GM12891 (cell line): ENCODE measurements around the gene PPARA.

ENCODE experiments used
- DNase-seq: peaks from one replicate; pipeline ENCODE4 v3.0.0; 2011; ENCODE audit warnings: low spot score; ENCODE audit not compliant: insufficient read length
- FAIRE-seq: peaks from 2 replicates; lab custom pipeline; 2011; peaks lifted over from hg19 to GRCh38; lab: Jason Lieb, UNC
- PAX5 ChIP-seq: IDR thresholded peaks from 2 replicates; pipeline ENCODE4 v1.6.1; 2011; ENCODE audit warnings: low read length, moderate library complexity, mild to moderate bottlenecking; ENCODE audit not compliant: insufficient read depth, severe bottlenecking
- POLR2A ChIP-seq: IDR thresholded peaks from 2 replicates; pipeline ENCODE4 v1.6.1; 2011; ENCODE audit warnings: low read depth, low read length, control low read depth
- POLR2AphosphoS5 ChIP-seq: IDR thresholded peaks from 2 replicates; pipeline ENCODE4 v1.6.1; 2011; ENCODE audit warnings: low read depth, low read length, control low read depth
- POU2F2 ChIP-seq: IDR thresholded peaks from 2 replicates; pipeline ENCODE4 v1.6.1; 2011; ENCODE audit warnings: low read depth, mild to moderate bottlenecking, control low read depth, low read length, moderate library complexity
- SPI1 ChIP-seq: IDR thresholded peaks from 2 replicates; pipeline ENCODE4 v1.6.1; 2011; ENCODE audit warnings: low read depth, low read length, control low read depth
- TAF1 ChIP-seq: IDR thresholded peaks from 2 replicates; pipeline ENCODE4 v1.6.1; 2011; ENCODE audit warnings: low read depth, low read length, control low read depth

PPARA gene

DNA sequence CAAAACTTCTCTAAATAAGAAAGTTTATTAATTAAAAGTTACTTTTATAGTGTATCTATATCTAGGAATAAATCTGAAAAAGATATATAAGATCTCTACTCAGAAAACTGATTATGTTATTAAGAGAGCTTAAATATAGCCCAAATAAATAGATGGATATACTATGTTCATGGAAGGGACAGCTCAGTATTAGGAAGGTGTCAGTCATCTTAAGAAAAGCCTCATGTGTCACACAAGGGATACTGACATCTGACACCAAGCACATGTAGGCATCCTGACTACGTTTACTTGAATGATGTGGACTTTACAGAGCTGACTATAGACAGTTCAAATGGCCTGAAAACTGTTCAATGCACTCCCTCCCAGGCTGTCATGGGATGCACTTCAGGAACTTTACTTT lies 19.3 kb downstream of the PPARA start:
- DNase-seq (no peak), FAIRE-seq (no peak)
- TF ChIP-seq TAF1 (no peak), SPI1 (no peak)

DNA sequence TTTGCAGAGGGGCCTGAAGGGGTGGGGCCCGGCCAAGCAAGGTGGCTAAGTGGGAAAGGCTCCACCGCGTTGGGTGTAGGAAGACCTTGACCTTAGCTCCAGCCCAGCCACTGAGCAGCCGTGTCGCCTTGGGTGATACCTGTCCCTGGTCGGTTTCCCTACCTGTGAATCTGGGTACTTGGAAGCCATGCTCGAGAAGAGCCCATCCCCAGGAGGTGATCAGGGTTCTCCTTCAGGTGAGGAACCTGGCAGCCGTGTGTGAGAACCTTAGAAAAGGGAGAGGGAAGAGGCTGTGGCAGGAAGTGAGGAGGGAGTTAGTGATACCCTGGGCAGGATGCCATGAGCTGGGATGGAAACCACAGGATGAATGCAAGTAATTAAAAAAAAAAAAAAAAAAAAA lies 21.6 kb downstream of the PPARA start:
- FAIRE-seq (no peak), DNase-seq (no peak)
- TF ChIP-seq PAX5 (no peak), SPI1 (no peak), POLR2AphosphoS5 (no peak), POU2F2 (no peak)

DNA sequence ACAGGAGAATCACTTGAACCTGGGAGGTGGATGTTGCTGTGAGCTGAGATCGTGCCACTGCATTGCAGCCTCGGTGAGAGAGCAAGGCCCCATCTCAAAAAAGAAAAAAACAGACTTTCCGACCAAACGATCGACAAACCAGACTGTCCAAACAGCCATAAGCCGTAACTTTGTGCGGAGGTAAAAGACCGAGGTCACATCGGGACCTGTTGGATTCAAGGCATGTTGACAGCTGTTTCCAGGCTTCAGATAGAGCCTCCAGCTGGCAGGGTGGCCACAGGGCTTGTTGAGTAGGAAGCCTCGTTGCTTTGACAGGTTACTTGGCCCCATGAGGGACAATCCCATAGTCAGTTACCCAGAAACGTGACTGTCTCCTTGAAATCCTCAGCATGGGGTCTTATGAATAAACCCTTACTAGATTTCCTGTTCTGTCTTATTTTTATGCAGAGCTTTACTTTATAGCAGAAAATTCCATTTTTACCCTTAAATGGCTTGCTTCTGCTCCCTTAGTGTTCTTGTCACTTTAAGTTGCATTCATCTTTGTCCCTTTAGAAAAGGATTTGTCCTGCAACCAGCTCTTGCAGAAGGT lies 22.3 kb downstream of the PPARA start:
- DNase-seq (no peak), FAIRE-seq (no peak)
- TF ChIP-seq POLR2AphosphoS5 (no peak), POLR2A (no peak), SPI1 (no peak)

DNA sequence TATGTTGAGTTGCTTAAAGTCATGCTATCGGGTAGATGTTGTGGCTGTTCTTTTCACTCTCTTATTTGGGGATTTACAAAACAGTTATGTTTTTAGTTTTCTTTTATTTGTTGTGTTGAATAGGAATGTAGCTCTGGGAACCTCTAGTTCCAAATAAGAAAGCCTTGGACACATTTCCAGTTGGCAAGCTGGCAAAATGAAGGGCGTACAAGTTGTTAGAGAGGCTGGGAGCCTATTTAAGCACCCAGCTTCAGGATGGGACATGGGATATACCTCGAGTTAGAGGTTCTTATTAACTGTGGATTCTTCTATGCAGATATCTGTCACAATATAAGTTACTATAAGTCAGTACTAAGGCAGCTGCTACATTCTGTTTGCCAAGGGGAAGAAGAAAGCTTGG lies 22.8 kb downstream of the PPARA start:
- TF ChIP-seq POLR2A (no peak), POU2F2 (no peak), SPI1 (no peak), PAX5 (no peak), POLR2AphosphoS5 (no peak), TAF1 (no peak)
- no peak for FAIRE-seq
- no peak for DNase-seq

DNA sequence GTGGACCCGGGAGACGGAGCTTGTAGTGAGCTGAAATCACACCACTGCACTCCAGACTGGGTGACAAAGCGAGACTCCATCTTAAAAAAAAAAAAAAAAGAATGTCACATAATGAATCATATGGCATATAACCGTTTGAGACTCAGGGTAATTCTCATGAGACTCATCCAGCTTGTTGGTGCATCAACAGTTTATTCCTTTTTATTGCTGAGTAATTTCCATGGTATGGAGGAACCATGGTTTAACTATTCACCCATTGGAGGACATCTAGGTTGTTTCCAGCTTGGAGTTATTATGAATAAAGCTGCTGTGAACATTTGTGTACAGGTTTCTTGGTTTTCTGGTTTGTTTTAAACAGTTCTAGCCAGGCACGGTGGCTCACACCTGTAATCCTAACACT lies 25.3 kb downstream of the PPARA start:
- TF ChIP-seq PAX5 (no peak), POLR2A (no peak), TAF1 (no peak), POLR2AphosphoS5 (no peak), POU2F2 (no peak), SPI1 (no peak)
- DNase-seq (no peak), FAIRE-seq (no peak)

- FAIRE-seq (no peak), DNase-seq (no peak)
- no peak for TF ChIP-seq SPI1
- no peak for TF ChIP-seq PAX5
- TF ChIP-seq POLR2AphosphoS5, result no peak
- TF ChIP-seq POLR2A, result no peak
- TF ChIP-seq POU2F2, result no peak
- no peak for TF ChIP-seq TAF1
Observed at GRCh38 chr22:46176508-46177003, 26.2 kb downstream of the PPARA start.

DNA sequence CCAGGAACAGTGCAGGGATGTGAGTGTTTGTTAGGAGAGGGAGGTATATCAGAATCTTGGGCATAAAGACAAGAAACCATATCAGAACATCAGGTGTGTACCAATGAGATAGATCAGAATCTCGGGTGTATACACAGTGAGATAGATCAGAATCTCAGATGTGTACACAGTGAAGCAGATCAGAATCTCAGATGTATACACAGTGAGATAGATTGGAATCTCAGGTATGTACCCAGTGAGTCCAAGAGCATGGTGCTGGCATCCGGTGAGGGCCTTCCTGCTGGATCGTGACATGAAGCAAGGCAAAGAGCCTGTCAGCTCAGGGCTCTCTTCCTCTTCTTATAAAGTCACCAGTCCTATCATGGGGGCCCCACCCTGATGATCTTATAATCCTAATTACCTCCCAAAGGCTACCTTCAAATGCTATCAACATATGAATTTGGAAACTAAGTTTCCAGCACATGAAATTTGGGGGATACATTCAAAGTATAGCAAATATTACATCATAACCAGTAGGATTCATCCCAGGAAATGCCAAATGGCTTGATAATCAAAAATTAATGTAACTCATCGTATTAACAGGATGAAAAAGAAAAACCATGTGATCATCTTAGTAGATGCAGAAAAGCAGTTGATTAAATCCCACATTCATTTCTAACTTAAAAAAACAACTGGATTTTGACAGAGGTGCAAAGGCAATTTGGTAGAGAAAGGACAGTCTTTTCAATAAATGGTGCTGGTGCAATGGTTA lies 28.6 kb downstream of the PPARA start:
- FAIRE-seq, result no peak
- DNase-seq, result no peak

DNA sequence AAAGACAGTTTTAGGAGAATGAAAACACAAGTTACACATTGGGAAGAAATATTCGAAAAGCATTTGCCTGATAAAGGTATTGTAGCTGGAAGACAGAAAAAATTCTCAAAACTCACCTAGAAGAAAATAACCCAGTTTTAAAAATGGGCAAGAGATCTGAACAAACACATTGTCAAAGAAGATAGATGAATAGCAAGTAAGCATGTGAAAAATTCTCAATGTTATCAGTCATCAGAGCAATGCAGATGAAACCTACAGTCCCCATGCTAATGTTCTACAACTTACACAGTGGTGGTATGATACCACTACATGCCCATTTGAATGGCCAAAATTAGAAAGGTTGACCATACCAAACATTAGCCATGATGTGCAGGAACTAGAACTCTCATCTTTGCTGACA lies 29.4 kb downstream of the PPARA start:
- FAIRE-seq (no peak), DNase-seq (no peak)
- TF ChIP-seq POLR2A (no peak), PAX5 (no peak), TAF1 (no peak), POLR2AphosphoS5 (no peak), POU2F2 (no peak), SPI1 (no peak)

More for the DNA sequence above, 28.6 kb downstream of the PPARA start:
- TF ChIP-seq POU2F2 (no peak), TAF1 (no peak), POLR2A (no peak)

DNA sequence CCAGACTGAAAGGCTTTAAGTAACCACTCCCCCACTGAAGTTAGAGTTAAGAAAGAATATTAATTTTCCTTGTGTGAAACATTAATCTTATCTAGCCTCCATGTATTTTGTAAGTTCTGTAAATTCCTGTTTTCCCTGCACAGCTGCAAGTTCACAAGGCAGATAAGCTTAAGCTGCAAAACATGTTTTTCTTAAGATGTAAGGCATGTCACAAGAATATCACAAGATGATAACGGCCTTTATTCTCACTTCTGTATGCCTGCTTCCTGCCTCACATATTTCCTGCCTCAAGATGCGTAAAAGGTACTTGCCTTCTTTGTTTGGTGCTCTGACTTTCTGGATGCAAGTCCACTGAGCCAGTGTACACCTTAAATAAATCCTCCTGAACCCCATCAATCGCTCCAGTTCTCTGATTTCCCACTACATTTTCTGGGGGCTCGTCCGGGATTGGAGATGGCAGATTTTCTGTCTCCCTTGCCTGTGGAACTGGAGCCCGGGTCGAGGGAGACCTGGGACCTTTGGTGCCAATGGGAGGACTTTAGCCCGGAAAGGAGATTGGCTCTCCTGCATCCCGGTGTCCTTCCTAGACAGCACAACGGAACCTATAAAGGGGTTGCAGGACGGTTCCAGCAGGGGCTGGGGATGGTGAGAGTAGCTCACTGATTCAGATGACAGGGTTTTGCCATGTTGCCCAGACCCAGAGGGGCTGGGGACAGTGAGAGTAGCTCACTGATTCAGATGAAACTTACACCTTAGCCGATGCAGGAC lies 30.2 kb downstream of the PPARA start:
- DNase-seq, result no peak
- TF ChIP-seq POU2F2, result no peak
- no peak for TF ChIP-seq PAX5
- TF ChIP-seq POLR2A, result no peak
- no peak for TF ChIP-seq POLR2AphosphoS5
- TF ChIP-seq SPI1, result no peak
- no peak for TF ChIP-seq TAF1
- FAIRE-seq, result no peak

GRCh38 chr22:46183733-46184132 lies 33.4 kb downstream of the PPARA start:
- TF ChIP-seq POLR2A (no peak), SPI1 (no peak), TAF1 (no peak), POU2F2 (no peak), POLR2AphosphoS5 (no peak), PAX5 (no peak)
- DNase-seq (no peak), FAIRE-seq (no peak)
